ENCODE data around the gene THAP7.

GRCh38 chr22:20985720-20986119 lies 16.2 kb downstream of the THAP7 start:
- TF ChIP-seq CTCF (IDR thresholded peaks at IDR 0.05; ENCODE audit: borderline replicate concordance, extremely low read depth, low read length, poor library complexity, severe bottlenecking) (no peak), EZH2 (IDR thresholded peaks at IDR 0.05; ENCODE audit: borderline replicate concordance, low read depth, low read length, severe bottlenecking) (no peak)

All from DND-41 (cell line).